ES-I3 (cell line): Measurements from ENCODE around the gene RPUSD1.

Experiments used
- H3K36me3 ChIP-seq: 2 replicates; pipeline ENCODE4 v1.6.1; 2013; ENCODE audit warnings: mild to moderate bottlenecking, low read length, control low read depth, moderate library complexity; ENCODE audit not compliant: insufficient read depth
- H3K4me1 ChIP-seq: 2 replicates; pipeline ENCODE4 v1.6.1; 2013; ENCODE audit warnings: mild to moderate bottlenecking, control low read depth, low read length; ENCODE audit not compliant: insufficient read depth
- H3K9ac ChIP-seq: 2 replicates; pipeline ENCODE4 v1.6.1; 2013; ENCODE audit warnings: low read depth, mild to moderate bottlenecking, low read length, moderate library complexity
- H3K9me3 ChIP-seq: 2 replicates; pipeline ENCODE4 v1.6.1; 2013; ENCODE audit warnings: mild to moderate bottlenecking, low read length, moderate library complexity; ENCODE audit not compliant: control insufficient read depth, insufficient read depth

The RPUSD1 gene

GRCh38 chr16:739560-740458, 48.4 kb downstream of the RPUSD1 start:
- H3K4me1 ChIP-seq, result peaks cover 6% of the 10 kb centered on the region; the same call in 1 of the 2 replicates
- peak overlapping the region; percentile 93 for H3K9ac ChIP-seq
- peaks cover 5% of the 10 kb centered on the region; the same call in 1 of the 2 replicates for H3K36me3 ChIP-seq
- H3K9me3 ChIP-seq, result no peaks in the 10 kb centered on the region

GRCh38 chr16:736936-737481, 51.2 kb downstream of the RPUSD1 start:
- peaks cover 5% of the 10 kb centered on the region; the same call in 1 of the 2 replicates for H3K36me3 ChIP-seq
- H3K9me3 ChIP-seq, result no peaks in the 10 kb centered on the region
- H3K4me1 ChIP-seq, result peaks cover 6% of the 10 kb centered on the region; the same call in 1 of the 2 replicates
- no peak overlapping the region for H3K9ac ChIP-seq

GRCh38 chr16:735982-736453, 52.2 kb downstream of the RPUSD1 start:
- no peak overlapping the region for H3K9ac ChIP-seq
- H3K9me3 ChIP-seq, result no peaks in the 10 kb centered on the region
- peaks cover 5% of the 10 kb centered on the region; the same call in 1 of the 2 replicates for H3K36me3 ChIP-seq
- peaks cover 6% of the 10 kb centered on the region; the same call in 1 of the 2 replicates for H3K4me1 ChIP-seq

GRCh38 chr16:734981-735881, 53.0 kb downstream of the RPUSD1 start:
- Histone ChIP-seq H3K36me3 (peaks cover 5% of the 10 kb centered on the region; the same call in 1 of the 2 replicates), H3K4me1 (peaks cover 6% of the 10 kb centered on the region; the same call in 1 of the 2 replicates), H3K9ac (no peak overlapping the region), H3K9me3 (no peaks in the 10 kb centered on the region)
